ENCODE data around the gene GRIK3. TPM values are rescaled to one million over a fixed set of nuclear protein-coding genes. Genes with fewer than 3 reads are reported as not detected.

Gene GRIK3
- total RNA-seq, 2 donors from 2014 or later = 0.30 to 0.55 TPM

DNA sequence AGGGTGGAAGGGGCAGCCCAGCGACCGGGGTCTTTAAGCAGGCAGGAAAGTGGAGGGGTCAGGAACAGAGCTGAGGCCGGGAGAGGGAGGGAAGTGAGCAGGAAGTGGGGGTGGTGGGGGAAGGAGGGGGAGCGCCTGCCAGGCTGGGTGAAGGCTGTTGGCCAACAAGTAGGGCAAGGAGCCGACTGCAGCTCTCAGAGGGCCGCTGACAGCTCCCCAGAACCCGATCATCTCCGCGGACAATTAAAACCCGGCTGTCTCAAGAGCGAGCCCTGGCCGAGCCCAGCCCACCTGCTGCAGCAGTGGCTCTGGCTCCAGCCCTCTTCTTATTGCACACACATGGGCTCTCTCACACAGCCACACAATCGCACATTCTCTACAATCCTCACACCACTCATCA is 51.6 kb downstream of the GRIK3 start:
- H3K4me1 ChIP-seq = no peaks in the 10 kb centered on the region
- no peaks in the 10 kb centered on the region for H3K27me3 ChIP-seq
- peaks cover 0 to 7% of the 10 kb centered on the region in 2 donors for H3K9me3 ChIP-seq
- DNase-seq (ENCODE audit: low spot score) = no peak
- TF ChIP-seq, protein P1, sequence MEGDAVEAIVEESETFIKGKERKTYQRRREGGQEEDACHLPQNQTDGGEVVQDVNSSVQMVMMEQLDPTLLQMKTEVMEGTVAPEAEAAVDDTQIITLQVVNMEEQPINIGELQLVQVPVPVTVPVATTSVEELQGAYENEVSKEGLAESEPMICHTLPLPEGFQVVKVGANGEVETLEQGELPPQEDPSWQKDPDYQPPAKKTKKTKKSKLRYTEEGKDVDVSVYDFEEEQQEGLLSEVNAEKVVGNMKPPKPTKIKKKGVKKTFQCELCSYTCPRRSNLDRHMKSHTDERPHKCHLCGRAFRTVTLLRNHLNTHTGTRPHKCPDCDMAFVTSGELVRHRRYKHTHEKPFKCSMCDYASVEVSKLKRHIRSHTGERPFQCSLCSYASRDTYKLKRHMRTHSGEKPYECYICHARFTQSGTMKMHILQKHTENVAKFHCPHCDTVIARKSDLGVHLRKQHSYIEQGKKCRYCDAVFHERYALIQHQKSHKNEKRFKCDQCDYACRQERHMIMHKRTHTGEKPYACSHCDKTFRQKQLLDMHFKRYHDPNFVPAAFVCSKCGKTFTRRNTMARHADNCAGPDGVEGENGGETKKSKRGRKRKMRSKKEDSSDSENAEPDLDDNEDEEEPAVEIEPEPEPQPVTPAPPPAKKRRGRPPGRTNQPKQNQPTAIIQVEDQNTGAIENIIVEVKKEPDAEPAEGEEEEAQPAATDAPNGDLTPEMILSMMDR (IDR thresholded peaks at IDR 0.05) = no peak
- H3K4me3 ChIP-seq = no peak overlapping the region
- no peak overlapping the region for H3K27ac ChIP-seq
- H3K36me3 ChIP-seq = no peaks in the 10 kb centered on the region

DNA sequence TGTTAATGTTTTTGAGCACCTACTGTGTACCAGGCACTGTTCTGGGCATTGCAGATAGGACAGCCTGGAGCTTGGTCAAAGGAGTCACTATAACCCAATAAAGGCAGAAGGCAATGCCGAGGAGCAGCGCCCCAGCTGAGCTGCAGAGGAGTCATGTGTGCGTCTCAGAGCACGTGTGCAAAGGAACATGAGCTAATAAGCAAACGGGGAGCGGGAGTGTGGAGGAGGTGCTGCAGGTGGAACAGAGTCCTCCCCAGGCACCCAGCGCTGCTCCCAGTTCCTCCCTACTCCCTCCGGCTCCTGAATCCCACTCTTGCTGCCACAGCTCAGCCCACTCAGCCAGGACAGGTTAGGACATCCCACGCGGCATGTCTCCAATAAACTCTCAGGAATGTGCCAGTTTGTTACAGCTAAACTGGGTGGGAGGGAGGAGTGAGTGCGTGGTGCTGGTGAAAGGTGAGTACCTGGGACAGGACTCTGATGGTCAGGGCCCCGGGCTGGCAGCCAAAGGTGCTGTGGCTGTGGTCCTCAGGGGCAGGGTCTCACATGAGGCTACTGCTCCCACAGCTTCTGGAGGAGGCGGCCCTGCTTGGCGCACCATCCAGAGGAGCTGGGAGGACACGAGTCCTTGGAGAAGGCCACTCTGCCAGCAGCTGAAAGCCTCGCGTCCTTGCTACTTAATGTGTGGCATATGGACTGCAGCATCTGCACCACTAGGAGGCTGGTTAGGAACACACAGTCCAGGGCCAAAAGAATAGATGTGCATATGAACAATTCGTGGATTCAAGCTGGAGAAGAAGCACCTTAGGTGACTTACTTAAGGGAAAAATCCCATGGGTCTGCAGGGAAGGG is 52.3 kb downstream of the GRIK3 start:
- TF ChIP-seq, protein P1 (IDR thresholded peaks at IDR 0.05) = no peak
- no peak for DNase-seq (ENCODE audit: low spot score)
- peaks cover 0 to 7% of the 10 kb centered on the region in 2 donors for H3K9me3 ChIP-seq
- H3K4me3 ChIP-seq = no peak overlapping the region
- H3K27ac ChIP-seq = no peak overlapping the region
- no peaks in the 10 kb centered on the region for H3K27me3 ChIP-seq
- no peaks in the 10 kb centered on the region for H3K4me1 ChIP-seq
- no peaks in the 10 kb centered on the region for H3K36me3 ChIP-seq

DNA sequence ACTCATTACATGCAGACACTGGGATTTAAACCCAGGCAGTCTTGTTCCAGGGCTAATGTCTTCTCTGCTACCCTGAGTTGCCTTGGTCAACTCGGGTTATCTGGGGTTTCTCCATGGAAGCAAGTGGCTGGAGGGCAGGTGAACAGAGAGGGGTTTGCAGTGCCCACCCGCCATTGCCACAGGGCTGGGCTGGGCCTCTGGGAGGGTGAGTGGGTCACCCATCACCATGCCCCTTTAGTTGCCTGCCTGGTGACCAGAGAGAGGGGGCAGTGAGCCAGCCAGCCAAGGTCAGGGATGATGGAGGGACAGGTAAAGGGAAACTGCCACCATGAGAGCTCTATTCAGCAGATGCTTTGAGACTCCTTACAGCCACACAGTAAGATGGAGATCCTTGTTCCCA is 53.2 kb downstream of the GRIK3 start:
- H3K27me3 ChIP-seq = no peaks in the 10 kb centered on the region
- TF ChIP-seq, protein P1 (IDR thresholded peaks at IDR 0.05) = no peak
- H3K36me3 ChIP-seq = no peaks in the 10 kb centered on the region
- H3K9me3 ChIP-seq = peaks cover 0 to 7% of the 10 kb centered on the region in 2 donors
- no peak overlapping the region for H3K4me3 ChIP-seq
- H3K4me1 ChIP-seq = no peaks in the 10 kb centered on the region
- no peak overlapping the region for H3K27ac ChIP-seq
- no peak for DNase-seq (ENCODE audit: low spot score)

DNA sequence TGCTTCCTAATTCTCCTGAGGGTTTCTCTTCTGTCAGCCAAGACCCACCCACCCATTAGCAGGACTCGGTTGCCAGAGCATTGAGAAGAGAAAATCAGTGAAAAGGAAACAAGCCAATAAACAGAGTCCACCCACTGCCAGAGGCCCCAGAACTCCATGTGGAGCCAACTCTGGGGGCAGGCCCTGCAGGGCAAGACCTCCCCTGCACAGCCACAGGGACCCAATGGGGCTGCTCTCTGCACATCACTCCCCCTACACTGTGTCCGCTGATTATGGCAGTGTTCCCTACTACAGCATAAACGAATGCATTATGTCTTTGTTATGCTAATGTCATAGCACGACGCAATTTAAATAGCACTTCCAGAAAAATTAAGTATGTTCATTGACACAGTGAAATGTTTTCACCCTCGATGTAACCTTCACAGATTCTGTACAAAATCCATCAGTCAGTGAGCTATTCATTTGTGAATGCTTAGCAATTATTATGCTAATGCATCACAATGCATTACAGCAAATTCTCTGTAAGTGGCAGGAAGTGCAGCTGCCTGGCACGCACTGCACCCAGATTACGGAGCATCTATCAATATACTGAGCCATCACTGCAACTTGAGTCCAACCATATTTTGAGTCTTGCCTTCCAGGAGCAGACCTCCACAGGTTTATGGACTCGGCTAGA is 56.4 kb downstream of the GRIK3 start:
- Histone ChIP-seq H3K9me3 (peaks cover 0 to 7% of the 10 kb centered on the region in 2 donors), H3K36me3 (no peaks in the 10 kb centered on the region), H3K4me3 (no peak overlapping the region), H3K27me3 (no peaks in the 10 kb centered on the region), H3K4me1 (no peaks in the 10 kb centered on the region), H3K27ac (no peak overlapping the region)
- TF ChIP-seq, protein P1 (IDR thresholded peaks at IDR 0.05) = no peak
- DNase-seq (ENCODE audit: low spot score) = no peak

DNA sequence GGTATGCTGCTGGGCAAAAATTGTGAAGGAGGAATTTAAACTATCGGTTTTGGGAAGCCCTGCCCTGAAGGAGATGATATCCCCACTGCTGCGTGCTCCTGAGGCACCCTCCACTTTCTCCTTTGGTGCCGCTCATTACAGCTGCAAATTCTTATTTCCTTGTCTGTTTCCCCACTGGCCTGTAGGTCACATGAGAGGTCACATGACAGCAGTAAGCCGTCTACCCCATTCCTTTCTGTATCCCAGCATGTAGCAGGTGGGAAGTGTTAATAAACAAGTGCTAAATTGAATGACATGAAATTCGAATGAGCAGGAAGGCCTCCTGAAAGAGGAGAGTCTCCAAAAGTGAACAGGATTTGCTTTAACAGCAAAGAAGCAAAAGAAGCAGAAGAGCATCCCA is 58.7 kb downstream of the GRIK3 start:
- TF ChIP-seq, protein P1 (IDR thresholded peaks at IDR 0.05) = no peak
- H3K27me3 ChIP-seq = no peaks in the 10 kb centered on the region
- no peaks in the 10 kb centered on the region for H3K4me1 ChIP-seq
- H3K27ac ChIP-seq = no peak overlapping the region
- peaks cover 0 to 7% of the 10 kb centered on the region in 2 donors for H3K9me3 ChIP-seq
- no peak for DNase-seq (ENCODE audit: low spot score)
- H3K36me3 ChIP-seq = no peaks in the 10 kb centered on the region
- H3K4me3 ChIP-seq = no peak overlapping the region
